Osteoblast (primary cell): Measurements from ENCODE around the gene BCAN. TPM values are rescaled to one million over a fixed set of nuclear protein-coding genes. Genes with fewer than 3 reads are reported as not detected.

Experiments
- DNase-seq: peaks from one replicate; pipeline ENCODE4 v3.0.0; 2011; ENCODE audit warnings: low spot score, mixed read lengths; ENCODE audit not compliant: insufficient read length; ENCODE audit errors: missing footprints
- H2AFZ ChIP-seq: 2 replicates; pipeline ENCODE4 v1.6.0; 2011; ENCODE audit warnings: mild to moderate bottlenecking, low read length
- H3K27ac ChIP-seq: 2 replicates; pipeline ENCODE4 v1.5.1; 2011; ENCODE audit warnings: mild to moderate bottlenecking, low read depth, low read length, moderate library complexity
- H3K27me3 ChIP-seq: 2 replicates; pipeline ENCODE4 v1.6.0; 2012; ENCODE audit warnings: mild to moderate bottlenecking, control low read depth, inconsistent platforms, low read length, moderate library complexity; ENCODE audit not compliant: insufficient read depth
- H3K36me3 ChIP-seq: 2 replicates; pipeline ENCODE4 v1.5.1; 2011; ENCODE audit warnings: mild to moderate bottlenecking, low read length, control low read depth, moderate library complexity; ENCODE audit not compliant: insufficient read depth
- H3K4me1 ChIP-seq: 2 replicates; pipeline ENCODE4 v1.5.1; 2011; ENCODE audit warnings: mild to moderate bottlenecking, low read length, control low read depth, moderate library complexity; ENCODE audit not compliant: insufficient read depth
- H3K4me2 ChIP-seq: 2 replicates; pipeline ENCODE4 v1.6.0; 2011; ENCODE audit warnings: mild to moderate bottlenecking, low read length; ENCODE audit not compliant: insufficient read depth
- H3K4me3 ChIP-seq: fragments of 200-600 bp; sonication (generic); 3 replicates; pipeline ENCODE4 v1.5.1; 2012; ENCODE audit warnings: mild to moderate bottlenecking, low read length, inconsistent platforms; ENCODE audit not compliant: insufficient read depth
- H3K79me2 ChIP-seq: 2 replicates; pipeline ENCODE4 v1.6.0; 2012; ENCODE audit warnings: mild to moderate bottlenecking, low read length, control low read depth, inconsistent platforms; ENCODE audit not compliant: insufficient read depth
- H3K9me3 ChIP-seq: 2 replicates; pipeline ENCODE4 v1.5.1; 2011; ENCODE audit warnings: low read depth, low read length, control low read depth
- H4K20me1 ChIP-seq: 2 replicates; pipeline ENCODE4 v1.6.0; 2012; ENCODE audit warnings: mild to moderate bottlenecking, low read length, control low read depth; ENCODE audit not compliant: insufficient read depth
- total RNA-seq: library from RNA; depleted of rRNA; stranded (reverse); fragments of >200 nt; gene quantifications from 2 replicates; pipeline ENCODE4 v1.2.3, GENCODE V29; 2012
- TF ChIP-seq, protein P1 (sequence below): IDR thresholded peaks from 2 replicates; pipeline ENCODE4 v1.5.1; 2011; ENCODE audit warnings: mild to moderate bottlenecking, low read depth, low read length, moderate library complexity; ENCODE audit errors: extremely low read depth

BCAN gene
- total RNA-seq, 1 donor, result not detected

DNA sequence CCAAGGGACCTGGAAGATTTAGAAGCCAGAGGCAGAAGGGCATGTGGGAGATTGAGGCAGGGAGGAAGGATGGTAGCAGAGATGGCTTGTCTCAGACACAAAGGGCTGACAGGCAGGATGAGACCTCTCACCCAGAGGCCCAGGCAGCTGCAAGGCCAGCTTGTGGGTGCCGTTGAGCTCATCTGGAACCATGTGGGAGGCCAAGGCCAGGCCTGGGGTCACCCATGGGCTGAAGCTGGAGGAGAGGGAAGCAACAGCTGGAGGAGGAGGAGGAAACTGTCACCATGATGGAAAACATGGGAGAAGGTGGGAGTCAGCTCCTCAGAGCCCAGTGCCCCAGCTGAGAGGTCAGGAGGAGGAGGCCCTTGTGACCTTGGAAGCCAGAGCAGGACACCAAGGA, 57.1 kb downstream of the BCAN start:
- no peaks in the 10 kb centered on the region for H3K36me3 ChIP-seq
- TF ChIP-seq, protein P1, sequence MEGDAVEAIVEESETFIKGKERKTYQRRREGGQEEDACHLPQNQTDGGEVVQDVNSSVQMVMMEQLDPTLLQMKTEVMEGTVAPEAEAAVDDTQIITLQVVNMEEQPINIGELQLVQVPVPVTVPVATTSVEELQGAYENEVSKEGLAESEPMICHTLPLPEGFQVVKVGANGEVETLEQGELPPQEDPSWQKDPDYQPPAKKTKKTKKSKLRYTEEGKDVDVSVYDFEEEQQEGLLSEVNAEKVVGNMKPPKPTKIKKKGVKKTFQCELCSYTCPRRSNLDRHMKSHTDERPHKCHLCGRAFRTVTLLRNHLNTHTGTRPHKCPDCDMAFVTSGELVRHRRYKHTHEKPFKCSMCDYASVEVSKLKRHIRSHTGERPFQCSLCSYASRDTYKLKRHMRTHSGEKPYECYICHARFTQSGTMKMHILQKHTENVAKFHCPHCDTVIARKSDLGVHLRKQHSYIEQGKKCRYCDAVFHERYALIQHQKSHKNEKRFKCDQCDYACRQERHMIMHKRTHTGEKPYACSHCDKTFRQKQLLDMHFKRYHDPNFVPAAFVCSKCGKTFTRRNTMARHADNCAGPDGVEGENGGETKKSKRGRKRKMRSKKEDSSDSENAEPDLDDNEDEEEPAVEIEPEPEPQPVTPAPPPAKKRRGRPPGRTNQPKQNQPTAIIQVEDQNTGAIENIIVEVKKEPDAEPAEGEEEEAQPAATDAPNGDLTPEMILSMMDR, result no peak
- H4K20me1 ChIP-seq, result no peaks in the 10 kb centered on the region
- H3K4me3 ChIP-seq, result no peak overlapping the region
- no peak overlapping the region for H3K4me2 ChIP-seq
- no peaks in the 10 kb centered on the region for H3K79me2 ChIP-seq
- no peaks in the 10 kb centered on the region for H3K9me3 ChIP-seq
- H3K27ac ChIP-seq, result no peak overlapping the region
- peak; percentile 57 for DNase-seq
- peaks cover 3% of the 10 kb centered on the region for H3K27me3 ChIP-seq
- no peaks in the 10 kb centered on the region for H3K4me1 ChIP-seq
- no peak overlapping the region for H2AFZ ChIP-seq

DNA sequence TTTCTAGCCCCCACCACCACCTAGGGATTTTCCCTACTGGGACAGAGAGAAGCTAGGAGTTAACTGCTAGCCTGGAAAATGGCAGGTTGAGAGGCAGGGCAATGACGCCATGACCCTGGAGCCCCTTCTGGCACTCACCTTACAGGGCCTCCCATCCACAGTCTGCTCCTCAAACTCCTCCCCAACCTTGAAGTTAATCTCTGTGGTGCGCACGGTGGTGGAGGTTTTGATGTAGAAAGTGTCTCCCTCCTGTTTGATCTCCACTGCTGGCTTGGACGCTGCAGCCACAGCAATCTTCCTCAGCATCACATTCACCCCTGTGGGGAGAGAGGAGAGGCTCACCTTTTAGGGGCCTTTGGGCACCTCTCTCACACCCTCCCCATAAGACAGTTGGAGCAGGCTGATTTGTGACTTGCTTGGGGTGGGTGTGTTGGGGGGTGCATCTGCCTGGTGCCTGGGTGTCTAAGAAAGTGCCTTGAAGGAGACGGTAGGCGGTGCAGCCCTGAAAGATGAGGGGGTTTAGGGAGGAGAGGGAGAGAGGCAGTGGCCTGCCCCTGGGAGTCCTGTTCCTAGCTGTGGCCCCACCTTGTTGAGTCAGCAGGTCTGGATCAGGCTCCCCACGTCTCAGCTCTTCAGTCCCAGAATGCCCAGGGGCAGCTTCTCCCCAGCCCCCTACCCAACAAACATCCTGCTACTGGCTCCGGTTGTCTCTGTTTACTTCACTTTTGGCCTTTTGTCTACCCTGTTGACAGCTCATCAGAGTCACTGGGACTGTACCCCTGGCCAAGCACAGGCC, 59.0 kb downstream of the BCAN start:
- H3K4me1 ChIP-seq, result peaks cover 15% of the 10 kb centered on the region
- H3K27ac ChIP-seq, result no peak overlapping the region
- H4K20me1 ChIP-seq, result no peaks in the 10 kb centered on the region
- no peak overlapping the region for H3K4me2 ChIP-seq
- no peaks in the 10 kb centered on the region for H3K36me3 ChIP-seq
- H3K4me3 ChIP-seq, result no peak overlapping the region
- peak; percentile 30 for DNase-seq
- TF ChIP-seq, protein P1, result no peak
- H3K9me3 ChIP-seq, result no peaks in the 10 kb centered on the region
- peaks cover 3% of the 10 kb centered on the region for H3K27me3 ChIP-seq
- H3K79me2 ChIP-seq, result no peaks in the 10 kb centered on the region
- no peak overlapping the region for H2AFZ ChIP-seq

DNA sequence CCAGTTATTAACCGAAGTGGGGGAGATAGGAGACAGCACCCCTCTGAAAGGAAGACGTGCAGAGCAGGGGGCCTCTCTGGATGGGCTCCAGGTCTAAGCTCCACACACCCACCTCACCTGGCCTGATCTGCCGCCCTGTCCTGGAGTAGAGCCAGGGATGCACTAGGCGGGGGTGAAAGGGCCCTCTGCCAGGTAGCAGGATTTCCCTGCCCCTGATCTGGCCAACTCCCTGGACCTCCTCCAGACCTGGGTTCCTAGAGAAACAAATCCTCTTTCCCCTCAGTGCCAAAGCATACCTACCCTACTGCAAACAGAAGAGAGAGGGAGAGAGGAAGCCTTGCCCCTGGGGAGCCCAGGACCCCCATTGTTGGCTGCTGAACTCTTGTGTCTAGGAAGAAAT, 61.4 kb downstream of the BCAN start:
- Histone ChIP-seq H3K4me3 (no peak overlapping the region), H3K27me3 (no peaks in the 10 kb centered on the region), H3K36me3 (no peaks in the 10 kb centered on the region), H3K4me2 (no peak overlapping the region), H2AFZ (no peak overlapping the region), H3K9me3 (no peaks in the 10 kb centered on the region), H3K4me1 (peaks cover 36% of the 10 kb centered on the region), H3K27ac (no peak overlapping the region), H3K79me2 (no peaks in the 10 kb centered on the region), H4K20me1 (no peaks in the 10 kb centered on the region)
- TF ChIP-seq, protein P1, result no peak
- no peak for DNase-seq

DNA sequence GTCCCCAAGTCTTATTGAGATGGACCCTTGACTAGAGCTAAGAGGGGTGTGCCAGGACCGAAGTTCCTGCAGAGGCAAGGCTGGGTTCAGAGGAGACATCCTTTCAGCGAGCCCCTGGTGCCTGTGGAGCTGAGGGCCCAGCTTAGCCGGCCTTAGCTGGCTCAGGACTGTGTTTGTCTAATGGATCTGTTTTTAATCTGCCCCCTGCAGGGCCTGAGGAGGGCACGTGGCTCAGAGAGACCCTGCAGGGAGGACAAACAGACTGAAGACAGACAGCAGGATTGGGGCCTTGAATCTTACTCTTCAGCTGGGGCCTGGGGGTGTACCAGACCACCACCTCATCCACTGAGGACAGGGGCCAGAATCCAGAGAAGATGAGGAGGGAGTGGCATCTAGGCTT, 61.8 kb downstream of the BCAN start:
- Histone ChIP-seq H3K27ac (no peak overlapping the region), H2AFZ (no peak overlapping the region), H3K4me3 (no peak overlapping the region), H3K79me2 (no peaks in the 10 kb centered on the region), H3K27me3 (no peaks in the 10 kb centered on the region), H3K36me3 (no peaks in the 10 kb centered on the region), H4K20me1 (no peaks in the 10 kb centered on the region), H3K9me3 (no peaks in the 10 kb centered on the region), H3K4me1 (peaks cover 36% of the 10 kb centered on the region), H3K4me2 (no peak overlapping the region)
- no peak for DNase-seq
- TF ChIP-seq, protein P1, result no peak
